GM12865 (cell line): ENCODE results near the gene ADRM1.

Experiments used
- DNase-seq: peaks from one replicate; pipeline ENCODE4 v3.0.0; 2010; ENCODE audit warnings: low read depth
- H3K4me3 ChIP-seq: 2 replicates; pipeline ENCODE4 v1.5.1; 2011; ENCODE audit warnings: mild to moderate bottlenecking, low read depth, low read length, control low read depth
- TF ChIP-seq, protein P1 (sequence below): IDR thresholded peaks from 2 replicates; pipeline ENCODE4 v1.5.1; 2011; ENCODE audit warnings: low read length, control low read depth, low read depth, inconsistent platforms; ENCODE audit not compliant: insufficient read depth; ENCODE audit errors: missing control alignments

The ADRM1 gene

DNA sequence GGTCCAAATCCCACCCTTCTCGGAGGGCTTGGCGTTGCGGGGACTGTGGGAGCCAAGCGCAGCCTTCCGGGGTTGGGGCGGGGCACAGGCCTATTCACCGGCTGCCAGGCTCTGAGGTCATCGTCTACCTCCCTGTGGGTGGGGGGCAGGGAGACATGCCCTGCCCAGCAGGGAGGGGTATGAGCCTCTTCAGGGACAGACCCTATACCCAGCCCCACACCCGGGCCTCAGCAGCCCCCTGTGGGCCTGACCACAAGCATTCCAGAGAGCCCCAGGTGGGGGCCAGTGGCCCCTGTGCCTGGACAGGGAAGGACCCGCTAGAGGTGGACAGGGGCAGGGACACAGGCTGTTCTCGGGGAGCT is 52.7 kb downstream of the ADRM1 start:
- no peak for DNase-seq
- TF ChIP-seq, protein P1, sequence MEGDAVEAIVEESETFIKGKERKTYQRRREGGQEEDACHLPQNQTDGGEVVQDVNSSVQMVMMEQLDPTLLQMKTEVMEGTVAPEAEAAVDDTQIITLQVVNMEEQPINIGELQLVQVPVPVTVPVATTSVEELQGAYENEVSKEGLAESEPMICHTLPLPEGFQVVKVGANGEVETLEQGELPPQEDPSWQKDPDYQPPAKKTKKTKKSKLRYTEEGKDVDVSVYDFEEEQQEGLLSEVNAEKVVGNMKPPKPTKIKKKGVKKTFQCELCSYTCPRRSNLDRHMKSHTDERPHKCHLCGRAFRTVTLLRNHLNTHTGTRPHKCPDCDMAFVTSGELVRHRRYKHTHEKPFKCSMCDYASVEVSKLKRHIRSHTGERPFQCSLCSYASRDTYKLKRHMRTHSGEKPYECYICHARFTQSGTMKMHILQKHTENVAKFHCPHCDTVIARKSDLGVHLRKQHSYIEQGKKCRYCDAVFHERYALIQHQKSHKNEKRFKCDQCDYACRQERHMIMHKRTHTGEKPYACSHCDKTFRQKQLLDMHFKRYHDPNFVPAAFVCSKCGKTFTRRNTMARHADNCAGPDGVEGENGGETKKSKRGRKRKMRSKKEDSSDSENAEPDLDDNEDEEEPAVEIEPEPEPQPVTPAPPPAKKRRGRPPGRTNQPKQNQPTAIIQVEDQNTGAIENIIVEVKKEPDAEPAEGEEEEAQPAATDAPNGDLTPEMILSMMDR: no peak
- no peak overlapping the region for H3K4me3 ChIP-seq

DNA sequence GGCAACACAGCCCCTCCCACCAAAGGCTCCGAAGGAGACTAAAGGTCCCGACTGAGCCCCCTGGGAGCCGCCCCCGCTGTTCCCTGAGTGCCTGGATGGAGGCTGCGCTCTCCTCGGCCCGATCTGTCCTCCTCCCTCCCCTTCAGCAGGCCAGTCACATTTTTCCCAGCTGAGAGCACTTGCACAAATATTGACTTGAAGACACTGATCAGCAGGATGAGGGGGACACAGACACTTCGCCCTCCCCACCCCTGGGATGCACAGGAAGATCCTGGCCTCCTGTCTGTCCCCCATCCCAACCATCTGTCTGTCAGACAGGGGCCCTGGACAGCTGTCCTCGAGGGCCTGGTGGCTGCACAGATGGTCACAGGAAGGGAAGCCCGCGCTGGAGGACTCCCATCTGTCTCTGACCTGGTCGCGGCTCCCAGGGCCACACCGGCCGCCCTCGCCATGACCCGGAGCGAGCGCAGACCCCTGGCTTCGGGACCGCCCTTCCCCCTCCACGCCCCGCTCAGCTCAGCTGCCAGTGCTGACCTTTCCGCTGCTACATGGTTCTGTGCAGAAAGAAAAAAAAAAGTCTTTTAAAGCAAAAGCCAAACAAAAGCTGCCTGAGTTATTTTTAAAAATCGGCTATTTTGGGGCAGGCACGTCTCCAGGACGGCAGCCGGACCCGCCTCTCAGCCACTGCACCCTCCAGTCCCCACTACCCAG is 53.2 kb downstream of the ADRM1 start:
- TF ChIP-seq, protein P1: no peak
- no peak overlapping the region for H3K4me3 ChIP-seq
- no peak for DNase-seq

- DNase-seq: no peak
- no peak overlapping the region for H3K4me3 ChIP-seq
- TF ChIP-seq, protein P1: no peak
Measured at GRCh38 chr20:62356589-62357186, 53.9 kb downstream of the ADRM1 start.

DNA sequence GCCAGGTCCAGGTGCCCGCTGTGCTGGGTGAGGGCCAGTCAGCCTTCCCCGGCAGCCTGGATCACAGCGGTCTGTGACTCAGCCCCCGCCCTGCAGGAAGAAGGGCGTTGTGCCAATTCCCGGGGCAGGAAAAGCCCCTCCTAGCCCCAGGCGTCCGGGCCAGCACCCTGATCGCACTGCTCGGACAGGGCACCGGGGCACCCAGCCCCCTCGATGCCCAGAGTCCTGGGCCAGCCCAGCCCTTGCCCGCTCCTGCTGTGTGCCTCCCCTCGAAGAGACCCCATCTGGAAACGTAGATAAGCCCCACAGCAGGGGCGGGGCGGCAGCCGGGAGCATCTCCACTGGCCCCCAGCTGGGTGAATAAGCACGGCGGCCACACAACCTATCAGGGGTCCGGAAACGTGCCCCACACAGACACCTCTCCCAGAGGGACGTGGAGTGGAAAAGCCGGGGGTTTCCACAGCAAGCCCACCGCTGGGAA is 54.4 kb downstream of the ADRM1 start:
- no peak overlapping the region for H3K4me3 ChIP-seq
- TF ChIP-seq, protein P1: no peak
- DNase-seq: no peak

DNA sequence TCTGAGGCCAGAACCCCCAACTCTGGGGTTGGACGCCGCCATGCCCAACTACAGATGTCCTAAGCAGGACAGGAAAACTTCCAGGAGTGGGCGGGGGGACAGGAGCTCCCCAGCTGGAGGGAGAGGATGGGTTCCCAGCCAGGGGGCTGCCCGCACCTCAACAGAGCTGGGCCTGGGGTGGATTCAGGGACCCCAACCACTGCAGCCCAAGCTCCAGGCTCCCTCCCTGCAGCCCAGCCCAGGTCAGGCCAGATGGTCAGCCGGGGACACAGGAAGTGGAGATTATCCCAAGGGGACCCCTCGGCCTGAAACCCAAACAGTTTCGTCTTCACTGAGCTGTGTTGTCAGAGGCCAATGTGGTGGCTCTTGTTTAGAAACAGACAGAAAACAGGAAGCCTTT is 54.9 kb downstream of the ADRM1 start:
- no peak overlapping the region for H3K4me3 ChIP-seq

More for the DNA sequence above, 54.9 kb downstream of the ADRM1 start:
- DNase-seq: no peak
- TF ChIP-seq, protein P1: no peak
